LNCAP (cell line): Measurements from ENCODE around the gene ZNF254.

Experiments used
- CTCF ChIP-seq: fragments of 450-650 bp; IDR thresholded peaks from 2 replicates; pipeline ENCODE4 v1.5.1; 2017; ENCODE audit warnings: mild to moderate bottlenecking

Gene ZNF254

GRCh38 chr19:24074720-24075454 is 12.1 kb upstream of the ZNF254 start:
- no peak for TF ChIP-seq CTCF

- no peak for TF ChIP-seq CTCF
Measured at GRCh38 chr19:24078680-24079079, 8.3 kb upstream of the ZNF254 start.

- TF ChIP-seq CTCF: no peak
Measured at GRCh38 chr19:24081056-24081455, 5.9 kb upstream of the ZNF254 start.

- no peak for TF ChIP-seq CTCF
Measured at GRCh38 chr19:24098359-24098758, 11.4 kb downstream of the ZNF254 start.

- no peak for TF ChIP-seq CTCF
Measured at GRCh38 chr19:24099829-24100228, 12.8 kb downstream of the ZNF254 start.

- TF ChIP-seq CTCF: no peak
Measured at GRCh38 chr19:24101459-24102115, 14.6 kb downstream of the ZNF254 start.

GRCh38 chr19:24127601-24128000 is 40.6 kb downstream of the ZNF254 start:
- no peak for TF ChIP-seq CTCF
